ENCODE results near the gene UBR3. TPM values are rescaled to one million over a fixed set of nuclear protein-coding genes. Genes with fewer than 3 reads are reported as not detected.

UBR3 gene
- total and polyA plus RNA-seq, 5 donors: 39.8 to 98.2 (median 93.0) TPM

DNA sequence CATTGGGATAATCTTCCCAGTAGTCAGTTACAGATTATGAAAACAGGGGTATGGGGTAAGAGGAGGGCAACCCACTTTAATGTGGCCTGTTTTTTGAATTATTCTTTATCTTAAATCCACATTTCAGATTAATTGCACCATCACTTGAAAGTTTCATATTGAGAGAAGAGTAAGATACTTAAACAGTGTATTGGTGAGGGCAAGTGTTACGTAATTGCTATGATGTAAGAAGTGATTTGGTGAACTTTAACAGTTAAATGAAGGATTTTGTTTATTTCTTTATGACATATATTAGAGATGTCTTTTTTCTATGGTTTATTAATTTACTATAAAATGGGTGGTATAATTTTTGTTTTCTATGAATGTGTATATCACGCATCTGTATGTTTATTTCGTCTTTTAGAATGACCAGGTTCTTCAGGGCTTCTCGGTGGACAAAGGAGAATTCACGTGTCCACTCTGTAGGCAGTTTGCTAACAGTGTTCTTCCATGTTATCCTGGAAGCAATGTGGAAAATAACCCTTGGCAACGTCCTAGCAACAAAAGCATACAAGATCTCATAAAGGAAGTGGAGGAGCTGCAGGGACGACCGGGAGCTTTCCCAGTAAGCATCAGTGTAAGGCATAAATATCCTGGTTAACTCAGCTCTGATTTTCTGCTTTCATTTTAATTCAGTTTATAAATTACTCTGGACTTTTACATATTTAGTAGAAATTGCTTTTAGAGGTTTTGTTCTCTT lies 179.5 kb downstream of the UBR3 start:
- 60% methylated on average over 8 of the region's 8 CpGs for WGBS
- Histone ChIP-seq H3K4me3 (ENCODE audit: low read length) (no peak overlapping the region), H3K27me3 (ENCODE audit: control insufficient read depth, insufficient read depth) (no peaks in the 10 kb centered on the region), H3K4me1 (ENCODE audit: control insufficient read depth, insufficient read depth, low read length) (no peaks in the 10 kb centered on the region), H3K9me3 (ENCODE audit: control insufficient read depth, low read length) (no peaks in the 10 kb centered on the region), H3K27ac (ENCODE audit: low read length) (no peak overlapping the region)
- intact Hi-C loops (cut with DNase I): no loop called here
- DNase-seq (no peak), ATAC-seq (peak; percentile 24 to 93)

DNA sequence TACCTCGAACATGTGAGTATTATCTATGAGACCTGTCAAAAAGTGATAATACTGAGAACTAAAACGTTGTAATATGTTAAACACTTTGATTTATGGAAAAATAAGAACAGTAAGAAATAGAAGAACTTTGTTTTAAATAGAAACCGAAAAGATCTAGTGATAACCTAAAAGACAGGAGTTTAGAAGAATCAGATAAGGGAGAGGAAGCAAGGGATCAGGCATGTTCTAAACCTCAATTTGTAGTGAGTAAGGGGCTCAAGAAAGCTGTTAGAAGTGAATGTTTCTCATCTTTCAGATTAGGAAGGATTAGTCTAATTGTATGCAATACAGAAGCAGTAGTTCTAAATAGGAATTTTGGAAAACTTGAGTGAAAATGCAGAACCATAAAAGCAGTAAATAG lies 182.0 kb downstream of the UBR3 start:
- no peak for DNase-seq
- Histone ChIP-seq H3K27ac (ENCODE audit: low read length) (no peak overlapping the region), H3K27me3 (ENCODE audit: control insufficient read depth, insufficient read depth) (no peaks in the 10 kb centered on the region), H3K4me1 (ENCODE audit: control insufficient read depth, insufficient read depth, low read length) (no peaks in the 10 kb centered on the region), H3K4me3 (ENCODE audit: low read length) (no peak overlapping the region), H3K9me3 (ENCODE audit: control insufficient read depth, low read length) (no peaks in the 10 kb centered on the region)
- intact Hi-C loops (cut with DNase I): no loop called here
- ATAC-seq: no peak
- WGBS: 67% methylated on average over 3 of the region's 3 CpGs

DNA sequence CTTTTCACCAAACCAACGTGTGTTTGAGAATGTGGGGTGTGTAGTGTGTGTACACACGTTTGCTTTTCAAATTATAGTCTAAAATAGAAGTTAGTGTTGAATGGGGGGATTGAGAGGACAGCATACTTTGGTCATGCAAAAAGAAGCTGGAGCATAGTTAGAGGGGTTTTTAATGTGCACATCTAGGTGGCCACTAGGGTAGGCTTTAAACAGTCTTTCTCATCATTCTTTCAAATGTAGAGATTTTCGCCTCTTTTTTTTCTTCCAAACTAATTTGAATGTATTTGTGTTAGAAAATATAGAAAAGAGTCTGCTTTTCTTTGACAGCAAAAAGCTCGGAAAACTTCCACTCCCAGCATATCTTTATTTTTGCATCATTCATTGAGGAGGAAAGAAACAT lies 185.5 kb downstream of the UBR3 start:
- intact Hi-C loops (cut with DNase I): no loop called here
- DNase-seq: no peak
- 88% methylated on average over 4 of the region's 4 CpGs for WGBS

DNA sequence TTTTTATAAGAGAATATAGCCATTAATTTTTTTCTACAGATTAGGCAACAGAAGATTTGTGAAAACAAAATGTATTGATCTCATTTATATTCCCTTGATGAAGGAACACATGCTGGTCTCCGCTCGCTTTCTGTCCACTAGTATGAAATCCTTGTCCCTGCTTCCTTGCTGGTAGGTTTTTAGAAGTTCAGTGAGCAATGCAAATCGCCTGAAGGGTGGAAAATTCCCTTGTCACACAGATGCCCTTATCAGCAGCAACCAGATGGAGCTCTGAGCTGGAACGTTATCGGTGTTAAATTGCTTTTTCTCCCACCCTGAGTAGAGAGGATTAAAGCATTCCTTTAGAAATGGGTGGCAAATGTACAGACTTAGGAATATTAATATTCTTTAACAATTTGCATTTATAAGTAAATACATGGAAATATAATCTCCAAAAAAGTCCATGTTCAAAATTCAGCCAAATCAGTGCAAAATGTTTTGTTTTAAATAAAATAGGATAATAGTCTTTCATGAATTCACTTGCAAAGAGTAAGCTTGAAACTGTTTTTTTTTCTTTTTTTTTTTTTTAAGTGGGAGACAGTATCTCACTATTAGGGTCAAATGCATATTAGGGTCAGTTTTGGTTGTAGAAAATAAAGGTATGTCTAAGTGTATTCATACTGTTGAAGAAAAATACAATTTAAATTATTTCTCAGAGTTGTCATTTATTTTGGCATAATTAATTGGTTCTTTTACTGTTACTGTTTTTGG lies 186.7 kb downstream of the UBR3 start:
- no peak overlapping the region for H3K27ac ChIP-seq (ENCODE audit: low read length)
- H3K4me3 ChIP-seq (ENCODE audit: low read length): no peak overlapping the region
- intact Hi-C loops (cut with DNase I): no loop called here
- H3K9me3 ChIP-seq (ENCODE audit: control insufficient read depth, low read length): no peaks in the 10 kb centered on the region
- peak; percentile 72 to 89 for ATAC-seq
- peaks cover 5% of the 10 kb centered on the region for H3K4me1 ChIP-seq (ENCODE audit: control insufficient read depth, insufficient read depth, low read length)
- DNase-seq: no peak
- H3K27me3 ChIP-seq (ENCODE audit: control insufficient read depth, insufficient read depth): no peaks in the 10 kb centered on the region
- WGBS: 41% methylated on average over 5 of the region's 5 CpGs

More for the DNA sequence above, 185.5 kb downstream of the UBR3 start:
- no peak overlapping the region for H3K27ac ChIP-seq (ENCODE audit: low read length)
- H3K9me3 ChIP-seq (ENCODE audit: control insufficient read depth, low read length): no peaks in the 10 kb centered on the region
- ATAC-seq: no peak
- H3K27me3 ChIP-seq (ENCODE audit: control insufficient read depth, insufficient read depth): no peaks in the 10 kb centered on the region
- H3K4me3 ChIP-seq (ENCODE audit: low read length): no peak overlapping the region
- peaks cover 1% of the 10 kb centered on the region for H3K4me1 ChIP-seq (ENCODE audit: control insufficient read depth, insufficient read depth, low read length)

DNA sequence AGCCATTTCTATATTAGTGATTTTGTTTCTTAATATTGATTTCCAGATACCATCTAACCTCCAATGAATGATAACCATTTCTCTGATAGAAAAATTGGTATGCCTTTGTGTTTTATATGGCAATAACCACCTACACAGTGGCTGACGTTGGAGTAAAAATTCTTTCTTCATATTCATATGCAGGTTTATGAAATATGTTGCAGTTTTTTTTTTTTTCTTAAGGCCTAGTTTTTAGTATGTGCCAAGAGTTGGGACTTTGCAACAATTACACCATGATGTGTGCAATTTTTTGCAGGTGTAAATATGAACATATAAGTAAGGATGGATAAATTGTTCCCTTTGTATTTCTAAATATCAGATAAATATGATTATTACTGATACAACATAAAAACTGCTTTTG lies 187.5 kb downstream of the UBR3 start:
- Histone ChIP-seq H3K27me3 (ENCODE audit: control insufficient read depth, insufficient read depth) (no peaks in the 10 kb centered on the region), H3K4me3 (ENCODE audit: low read length) (no peak overlapping the region), H3K27ac (ENCODE audit: low read length) (no peak overlapping the region), H3K9me3 (ENCODE audit: control insufficient read depth, low read length) (no peaks in the 10 kb centered on the region), H3K4me1 (ENCODE audit: control insufficient read depth, insufficient read depth, low read length) (peaks cover 5% of the 10 kb centered on the region)
- ATAC-seq: no peak
- intact Hi-C loops (cut with DNase I): no loop called here
- WGBS: 73% methylated on average over 1 of the region's 1 CpG
- no peak for DNase-seq

DNA sequence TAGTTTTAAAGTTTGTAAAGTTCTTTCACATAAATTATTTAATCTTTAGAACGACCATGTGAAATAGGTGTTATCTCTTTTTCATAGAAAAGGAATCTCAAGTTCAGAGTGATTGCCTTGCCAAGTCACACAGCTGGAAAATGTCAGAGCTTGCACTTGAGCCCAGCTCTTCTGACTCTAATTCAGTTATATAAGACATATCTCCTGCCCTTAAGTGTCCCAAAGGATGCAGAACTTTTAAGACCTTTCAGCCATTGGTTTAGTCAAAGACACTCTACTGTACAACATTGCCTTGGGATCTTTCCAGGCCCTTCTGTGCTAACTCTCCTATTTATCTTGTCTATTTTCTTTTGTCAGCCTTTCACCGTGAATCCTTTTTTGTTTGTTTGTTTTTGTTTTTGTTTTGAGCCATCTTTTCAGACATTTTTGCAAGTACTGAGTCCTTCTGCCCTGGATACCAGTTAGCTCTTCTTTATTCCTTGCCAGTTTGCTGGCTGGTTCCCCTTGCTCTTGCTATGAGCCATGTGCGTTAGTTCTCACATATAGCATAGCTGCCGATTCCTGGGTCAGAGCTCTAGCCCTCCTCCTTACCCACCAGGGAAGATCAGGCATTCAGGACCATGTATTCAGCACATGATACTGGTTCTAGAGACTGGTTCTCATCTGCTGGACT lies 190.7 kb downstream of the UBR3 start:
- Histone ChIP-seq H3K4me1 (ENCODE audit: control insufficient read depth, insufficient read depth, low read length) (peaks cover 5% of the 10 kb centered on the region), H3K27ac (ENCODE audit: low read length) (peak overlapping the region; percentile 33), H3K4me3 (ENCODE audit: low read length) (no peak overlapping the region), H3K27me3 (ENCODE audit: control insufficient read depth, insufficient read depth) (no peaks in the 10 kb centered on the region), H3K9me3 (ENCODE audit: control insufficient read depth, low read length) (no peaks in the 10 kb centered on the region)
- DNase-seq: peak; percentile 27 to 76 (median 35)
- peak; percentile 80 to 85 for ATAC-seq
- intact Hi-C loops (cut with DNase I): no loop called here
- WGBS: 46% methylated on average over 4 of the region's 4 CpGs

DNA sequence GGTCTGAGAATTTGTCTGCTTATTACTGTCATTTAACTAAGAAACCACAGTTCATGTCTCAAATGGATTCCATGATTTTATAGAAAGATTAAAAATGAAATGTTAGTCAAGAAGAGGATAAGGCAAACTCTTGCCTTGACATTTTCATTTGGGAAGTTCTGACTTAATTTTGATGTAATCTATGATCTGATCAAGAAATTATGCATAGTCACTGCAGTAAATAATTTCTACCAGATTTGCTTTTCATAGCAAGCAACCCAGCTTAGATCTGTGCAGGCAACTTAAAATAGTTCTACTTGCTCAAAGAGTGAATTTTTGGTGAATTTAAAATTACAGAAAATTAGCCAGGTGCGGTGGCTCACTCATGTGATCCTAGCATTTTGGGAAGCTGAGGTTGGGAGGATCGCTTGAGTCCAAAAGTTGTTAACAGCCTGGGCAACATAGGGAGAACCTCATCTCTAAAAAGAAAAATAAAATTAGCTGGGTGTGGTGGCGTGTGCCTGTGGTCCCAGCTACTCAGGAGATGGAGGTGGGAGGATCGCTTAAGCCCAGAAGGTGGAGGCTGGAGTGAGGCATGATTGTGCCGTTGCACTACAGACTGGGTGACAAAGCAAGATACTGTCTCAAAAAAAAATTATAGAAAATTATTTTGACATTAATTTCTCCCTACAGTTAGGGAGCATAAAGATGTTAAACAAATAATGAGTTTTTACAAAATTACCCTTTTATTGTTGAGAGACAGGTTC lies 192.0 kb downstream of the UBR3 start:
- Histone ChIP-seq H3K4me3 (ENCODE audit: low read length) (no peak overlapping the region), H3K27ac (ENCODE audit: low read length) (no peak overlapping the region), H3K4me1 (ENCODE audit: control insufficient read depth, insufficient read depth, low read length) (peaks cover 5% of the 10 kb centered on the region), H3K27me3 (ENCODE audit: control insufficient read depth, insufficient read depth) (no peaks in the 10 kb centered on the region), H3K9me3 (ENCODE audit: control insufficient read depth, low read length) (no peaks in the 10 kb centered on the region)
- over 99% methylated on average over 5 of the region's 5 CpGs for WGBS
- intact Hi-C loops (cut with DNase I): no loop called here
- DNase-seq: peak in 1 of 3 donors; percentile 13
- no peak for ATAC-seq

DNA sequence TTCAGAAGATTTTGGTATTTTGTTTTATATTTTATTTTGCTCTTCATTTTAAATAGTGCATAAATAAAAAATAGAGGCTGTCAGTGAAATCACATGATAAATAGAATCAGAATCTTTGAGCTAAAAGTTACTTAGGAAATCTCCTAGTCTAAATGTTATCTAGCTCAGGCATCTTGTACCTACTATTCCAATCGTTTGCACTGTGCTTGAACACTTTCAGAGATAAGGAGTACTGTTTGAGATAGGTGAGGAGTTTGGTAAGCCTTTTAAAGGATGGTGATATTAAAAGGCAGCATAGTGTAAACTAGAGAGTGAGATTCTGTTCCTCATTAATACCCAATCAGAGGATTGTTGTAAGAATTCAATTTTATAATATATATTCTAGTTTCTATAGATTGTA lies 193.5 kb downstream of the UBR3 start:
- WGBS: 39% methylated on average over 1 of the region's 1 CpG
- no peaks in the 10 kb centered on the region for H3K27me3 ChIP-seq (ENCODE audit: control insufficient read depth, insufficient read depth)
- intact Hi-C loops (cut with DNase I): no loop called here
- H3K27ac ChIP-seq (ENCODE audit: low read length): no peak overlapping the region
- H3K4me1 ChIP-seq (ENCODE audit: control insufficient read depth, insufficient read depth, low read length): peaks cover 5% of the 10 kb centered on the region
- DNase-seq (no peak), ATAC-seq (no peak)
- no peaks in the 10 kb centered on the region for H3K9me3 ChIP-seq (ENCODE audit: control insufficient read depth, low read length)
- no peak overlapping the region for H3K4me3 ChIP-seq (ENCODE audit: low read length)

DNA sequence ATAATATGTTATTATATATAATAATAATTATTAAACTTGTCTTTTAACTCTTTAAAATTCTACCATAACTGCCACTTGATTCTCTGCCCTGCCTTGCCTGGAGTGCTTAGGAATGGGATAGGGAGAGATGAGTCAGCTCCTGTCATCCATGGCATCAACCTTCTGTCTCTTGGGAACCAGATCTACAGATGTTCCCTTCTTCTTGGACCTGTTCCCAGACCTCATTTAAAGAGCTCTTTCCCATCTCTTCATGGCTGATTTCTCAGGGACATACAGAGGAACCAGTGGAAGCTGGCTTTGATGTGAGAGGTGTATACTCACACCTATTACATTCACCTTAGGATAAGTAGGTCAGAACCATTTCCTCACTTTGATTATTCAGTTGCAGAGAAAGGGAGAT lies 195.4 kb downstream of the UBR3 start:
- no peaks in the 10 kb centered on the region for H3K27me3 ChIP-seq (ENCODE audit: control insufficient read depth, insufficient read depth)
- no peak overlapping the region for H3K27ac ChIP-seq (ENCODE audit: low read length)
- no peak overlapping the region for H3K4me3 ChIP-seq (ENCODE audit: low read length)
- no peaks in the 10 kb centered on the region for H3K9me3 ChIP-seq (ENCODE audit: control insufficient read depth, low read length)
- ATAC-seq (peak; percentile 10 to 35), DNase-seq (no peak)
- peaks cover 4% of the 10 kb centered on the region for H3K4me1 ChIP-seq (ENCODE audit: control insufficient read depth, insufficient read depth, low read length)
- intact Hi-C loops (cut with DNase I): no loop called here

DNA sequence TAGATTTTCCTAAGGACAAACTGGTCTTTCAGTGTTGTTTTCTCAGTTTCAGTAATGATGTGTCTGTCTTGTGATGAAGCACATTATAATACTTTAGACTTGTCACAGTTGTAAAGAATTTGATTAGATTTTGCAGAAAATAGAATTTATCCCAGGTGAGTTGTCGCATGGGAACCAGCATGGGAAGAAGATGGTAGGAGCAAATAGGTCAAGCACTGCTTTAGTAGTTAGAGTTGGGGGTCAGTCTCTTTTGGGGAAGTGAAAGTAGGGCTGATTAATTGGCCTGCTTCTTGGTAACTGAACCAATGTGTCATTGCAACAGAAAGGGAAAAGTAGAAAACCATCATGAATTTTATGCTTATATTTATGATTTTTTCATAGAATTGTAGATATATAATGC lies 197.5 kb downstream of the UBR3 start:
- Histone ChIP-seq H3K27me3 (ENCODE audit: control insufficient read depth, insufficient read depth) (no peaks in the 10 kb centered on the region), H3K4me1 (ENCODE audit: control insufficient read depth, insufficient read depth, low read length) (no peaks in the 10 kb centered on the region), H3K4me3 (ENCODE audit: low read length) (no peak overlapping the region), H3K9me3 (ENCODE audit: control insufficient read depth, low read length) (no peaks in the 10 kb centered on the region), H3K27ac (ENCODE audit: low read length) (no peak overlapping the region)
- no peak for DNase-seq
- 97% methylated on average over 1 of the region's 1 CpG for WGBS
- intact Hi-C loops (cut with DNase I): no loop called here
- no peak for ATAC-seq

DNA sequence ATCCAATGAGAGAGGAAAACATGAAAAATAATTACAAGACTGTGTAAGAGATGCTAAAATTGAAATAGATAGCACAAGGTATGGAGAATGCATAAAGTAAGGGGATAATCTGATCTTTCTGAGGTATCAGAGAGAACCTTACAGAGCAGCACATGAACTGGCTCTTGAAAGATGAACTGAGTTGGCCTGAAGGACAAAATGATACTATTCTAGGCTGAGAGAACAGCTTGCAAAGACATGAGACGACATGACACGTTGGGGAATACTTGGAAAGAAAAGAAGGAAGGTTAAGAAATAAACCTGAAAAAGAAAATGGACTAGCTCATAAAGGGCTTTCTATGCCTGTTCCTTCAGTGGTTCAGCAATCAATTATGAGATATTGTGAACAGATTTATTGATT lies 198.0 kb downstream of the UBR3 start:
- 88% methylated on average over 2 of the region's 2 CpGs for WGBS
- Histone ChIP-seq H3K27ac (ENCODE audit: low read length) (no peak overlapping the region), H3K4me3 (ENCODE audit: low read length) (no peak overlapping the region), H3K27me3 (ENCODE audit: control insufficient read depth, insufficient read depth) (no peaks in the 10 kb centered on the region), H3K9me3 (ENCODE audit: control insufficient read depth, low read length) (no peaks in the 10 kb centered on the region), H3K4me1 (ENCODE audit: control insufficient read depth, insufficient read depth, low read length) (no peaks in the 10 kb centered on the region)
- DNase-seq (no peak), ATAC-seq (no peak)
- intact Hi-C loops (cut with DNase I): no loop called here

All from right cardiac atrium (tissue), 5 donors.